SU-DHL-6 (cell line): ENCODE results near the gene RASSF10.

Experiments
- EZH2phosphoT487 ChIP-seq: fragments of 200-600 bp; sonication (generic), shearing (Covaris generic); conservative IDR thresholded peaks from 2 replicates; pipeline ENCODE4 v1.6.1; 2018; ENCODE audit warnings: mild to moderate bottlenecking, antibody characterized with exemption, low read length, moderate library complexity, mixed read lengths
- TF ChIP-seq, protein P1 (sequence below): fragments of 200-600 bp; sonication (generic); IDR thresholded peaks from one replicate; pipeline ENCODE4 v1.5.1; 2017; ENCODE audit warnings: antibody characterized with exemption, mild to moderate bottlenecking, low read length, moderate library complexity; ENCODE audit not compliant: insufficient read depth, poor library complexity, severe bottlenecking

- TF ChIP-seq, protein P1, sequence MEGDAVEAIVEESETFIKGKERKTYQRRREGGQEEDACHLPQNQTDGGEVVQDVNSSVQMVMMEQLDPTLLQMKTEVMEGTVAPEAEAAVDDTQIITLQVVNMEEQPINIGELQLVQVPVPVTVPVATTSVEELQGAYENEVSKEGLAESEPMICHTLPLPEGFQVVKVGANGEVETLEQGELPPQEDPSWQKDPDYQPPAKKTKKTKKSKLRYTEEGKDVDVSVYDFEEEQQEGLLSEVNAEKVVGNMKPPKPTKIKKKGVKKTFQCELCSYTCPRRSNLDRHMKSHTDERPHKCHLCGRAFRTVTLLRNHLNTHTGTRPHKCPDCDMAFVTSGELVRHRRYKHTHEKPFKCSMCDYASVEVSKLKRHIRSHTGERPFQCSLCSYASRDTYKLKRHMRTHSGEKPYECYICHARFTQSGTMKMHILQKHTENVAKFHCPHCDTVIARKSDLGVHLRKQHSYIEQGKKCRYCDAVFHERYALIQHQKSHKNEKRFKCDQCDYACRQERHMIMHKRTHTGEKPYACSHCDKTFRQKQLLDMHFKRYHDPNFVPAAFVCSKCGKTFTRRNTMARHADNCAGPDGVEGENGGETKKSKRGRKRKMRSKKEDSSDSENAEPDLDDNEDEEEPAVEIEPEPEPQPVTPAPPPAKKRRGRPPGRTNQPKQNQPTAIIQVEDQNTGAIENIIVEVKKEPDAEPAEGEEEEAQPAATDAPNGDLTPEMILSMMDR: no peak
- no peak for TF ChIP-seq EZH2phosphoT487
Measured at GRCh38 chr11:13011466-13012055, 2.4 kb downstream of the RASSF10 start.
